A549 (cell line): Measurements from ENCODE around the gene AP3D1. TPM values are rescaled to one million over a fixed set of nuclear protein-coding genes. Genes with fewer than 3 reads are reported as not detected.

Source experiments
- SMC3 ChIP-seq: fragments of >200 bp; sonication (Bioruptor Twin); formaldehyde crosslinking; IDR thresholded peaks from 3 replicates; pipeline ENCODE4 v1.6.1; 2018; ENCODE audit warnings: inconsistent platforms
- polyA plus RNA-seq, 4 experiments: library from polyadenylated mRNA; depleted of rRNA in 3 of 4; stranded (reverse); fragments of >200 nt; fragmentation: RNase III in 1 of 4; extraction: RNeasy Plus Mini Kit Qiagen cat#74134 plus additional on column Dnase treatment in 1 of 4; gene quantifications; 2 replicates in 3 of 4; 3 replicates in 1 of 4; pipeline ENCODE4 v1.2.3, GENCODE V29; 2011 to 2017

Gene AP3D1
- polyA plus RNA-seq, 2 of the 4 experiments (the other 2 are of a cell fraction), result 44.4 to 66.9 TPM

GRCh38 chr19:2050991-2051772, 100.2 kb downstream of the AP3D1 start, which contains the start of gene MKNK2 (continued):
- peak; percentile 26; the same call in 1 of the 3 replicates for TF ChIP-seq SMC3

Other genes with a start within 250 kb of the AP3D1 start
- 0.65 and 0.66 TPM in 2 replicates for gene ADAT3, start 246.2 kb downstream of the AP3D1 start, polyA plus RNA-seq (2011; rRNA removed)
- 4.2 to 5.6 TPM (median 5.3 TPM) in 3 replicates for gene ADAT3, start 246.2 kb downstream of the AP3D1 start, polyA plus RNA-seq (2017; fragmentation: RNase III; extraction: RNeasy Plus Mini Kit Qiagen cat#74134 plus additional on column Dnase treatment)
- gene SCAMP4, start 246.2 kb downstream of the AP3D1 start, polyA plus RNA-seq (2011; rRNA removed), result 7.6 and 11.9 TPM in 2 replicates
- gene SCAMP4, start 246.2 kb downstream of the AP3D1 start, polyA plus RNA-seq (2017; fragmentation: RNase III; extraction: RNeasy Plus Mini Kit Qiagen cat#74134 plus additional on column Dnase treatment), result 60.9 to 63.4 TPM (median 63.0 TPM) in 3 replicates
- 14.4 and 15.5 TPM in 2 replicates for gene CSNK1G2, start 210.4 kb downstream of the AP3D1 start, polyA plus RNA-seq (2011; rRNA removed)
- gene CSNK1G2, start 210.4 kb downstream of the AP3D1 start, polyA plus RNA-seq (2017; fragmentation: RNase III; extraction: RNeasy Plus Mini Kit Qiagen cat#74134 plus additional on column Dnase treatment), result 36.9 to 43.7 TPM (median 42.0 TPM) in 3 replicates
- gene BTBD2, start 135.9 kb downstream of the AP3D1 start, polyA plus RNA-seq (2011; rRNA removed), result 16.3 and 19.0 TPM in 2 replicates
- gene BTBD2, start 135.9 kb downstream of the AP3D1 start, polyA plus RNA-seq (2017; fragmentation: RNase III; extraction: RNeasy Plus Mini Kit Qiagen cat#74134 plus additional on column Dnase treatment), result 26.7 to 32.7 TPM (median 29.6 TPM) in 3 replicates
- gene MKNK2, start 100.3 kb downstream of the AP3D1 start, polyA plus RNA-seq (2011; rRNA removed), result 56.7 and 58.4 TPM in 2 replicates
- gene MKNK2, start 100.3 kb downstream of the AP3D1 start, polyA plus RNA-seq (2017; fragmentation: RNase III; extraction: RNeasy Plus Mini Kit Qiagen cat#74134 plus additional on column Dnase treatment), result 38.8 to 55.4 TPM (median 48.3 TPM) in 3 replicates
- gene MOB3A, start 55.2 kb downstream of the AP3D1 start, polyA plus RNA-seq (2011; rRNA removed), result 10.9 and 12.9 TPM in 2 replicates
- gene MOB3A, start 55.2 kb downstream of the AP3D1 start, polyA plus RNA-seq (2017; fragmentation: RNase III; extraction: RNeasy Plus Mini Kit Qiagen cat#74134 plus additional on column Dnase treatment), result 8.4 to 9.1 TPM (median 8.7 TPM) in 3 replicates
- gene IZUMO4, start 54.7 kb downstream of the AP3D1 start, polyA plus RNA-seq (2011; rRNA removed), result 0.36 and 0.70 TPM in 2 replicates
- 1.0 to 1.8 TPM (median 1.0 TPM) in 3 replicates for gene IZUMO4, start 54.7 kb downstream of the AP3D1 start, polyA plus RNA-seq (2017; fragmentation: RNase III; extraction: RNeasy Plus Mini Kit Qiagen cat#74134 plus additional on column Dnase treatment)
- 2.7 and 5.0 TPM in 2 replicates for gene DOT1L, start 12.4 kb upstream of the AP3D1 start, polyA plus RNA-seq (2011; rRNA removed)
- 8.3 to 10.2 TPM (median 10.1 TPM) in 3 replicates for gene DOT1L, start 12.4 kb upstream of the AP3D1 start, polyA plus RNA-seq (2017; fragmentation: RNase III; extraction: RNeasy Plus Mini Kit Qiagen cat#74134 plus additional on column Dnase treatment)
- gene PLEKHJ1, start 84.8 kb upstream of the AP3D1 start, polyA plus RNA-seq (2011; rRNA removed), result 18.3 and 19.9 TPM in 2 replicates
- 32.2 to 34.8 TPM (median 33.9 TPM) in 3 replicates for gene PLEKHJ1, start 84.8 kb upstream of the AP3D1 start, polyA plus RNA-seq (2017; fragmentation: RNase III; extraction: RNeasy Plus Mini Kit Qiagen cat#74134 plus additional on column Dnase treatment)
- 11.9 and 13.5 TPM in 2 replicates for gene SF3A2, start 85.3 kb upstream of the AP3D1 start, polyA plus RNA-seq (2011; rRNA removed)
- gene SF3A2, start 85.3 kb upstream of the AP3D1 start, polyA plus RNA-seq (2017; fragmentation: RNase III; extraction: RNeasy Plus Mini Kit Qiagen cat#74134 plus additional on column Dnase treatment), result 62.7 to 73.4 TPM (median 68.2 TPM) in 3 replicates
- gene AMH, start 97.8 kb upstream of the AP3D1 start, polyA plus RNA-seq (2011; rRNA removed), result 2.8 and 3.0 TPM in 2 replicates
- 12.0 to 13.2 TPM (median 12.7 TPM) in 3 replicates for gene AMH, start 97.8 kb upstream of the AP3D1 start, polyA plus RNA-seq (2017; fragmentation: RNase III; extraction: RNeasy Plus Mini Kit Qiagen cat#74134 plus additional on column Dnase treatment)
- gene JSRP1, start 104.9 kb upstream of the AP3D1 start, polyA plus RNA-seq (2011; rRNA removed), result not detected in 2 replicates
- gene JSRP1, start 104.9 kb upstream of the AP3D1 start, polyA plus RNA-seq (2017; fragmentation: RNase III; extraction: RNeasy Plus Mini Kit Qiagen cat#74134 plus additional on column Dnase treatment), result 0.16 to 0.41 TPM (median 0.32 TPM) in 3 replicates
- not detected in 2 replicates for gene PEAK3, start 130.6 kb upstream of the AP3D1 start, polyA plus RNA-seq (2011; rRNA removed)
- not detected in 3 replicates for gene PEAK3, start 130.6 kb upstream of the AP3D1 start, polyA plus RNA-seq (2017; fragmentation: RNase III; extraction: RNeasy Plus Mini Kit Qiagen cat#74134 plus additional on column Dnase treatment)
- gene LINGO3, start 156.6 kb upstream of the AP3D1 start, polyA plus RNA-seq (2011; rRNA removed), result not detected in 2 replicates
- not detected in 3 replicates for gene LINGO3, start 156.6 kb upstream of the AP3D1 start, polyA plus RNA-seq (2017; fragmentation: RNase III; extraction: RNeasy Plus Mini Kit Qiagen cat#74134 plus additional on column Dnase treatment)
- 112 and 140 TPM in 2 replicates for gene LSM7, start 177.0 kb upstream of the AP3D1 start, polyA plus RNA-seq (2011; rRNA removed)
- gene LSM7, start 177.0 kb upstream of the AP3D1 start, polyA plus RNA-seq (2017; fragmentation: RNase III; extraction: RNeasy Plus Mini Kit Qiagen cat#74134 plus additional on column Dnase treatment), result 139 to 170 TPM (median 144 TPM) in 3 replicates
- gene SPPL2B, start 177.1 kb upstream of the AP3D1 start, polyA plus RNA-seq (2011; rRNA removed), result 11.3 and 11.4 TPM in 2 replicates
- gene SPPL2B, start 177.1 kb upstream of the AP3D1 start, polyA plus RNA-seq (2017; fragmentation: RNase III; extraction: RNeasy Plus Mini Kit Qiagen cat#74134 plus additional on column Dnase treatment), result 28.6 to 36.8 TPM (median 36.5 TPM) in 3 replicates
- 0.01 TPM in 1 of 2 replicates, not detected in the other for gene TMPRSS9, start 208.7 kb upstream of the AP3D1 start, polyA plus RNA-seq (2011; rRNA removed)
- gene TMPRSS9, start 208.7 kb upstream of the AP3D1 start, polyA plus RNA-seq (2017; fragmentation: RNase III; extraction: RNeasy Plus Mini Kit Qiagen cat#74134 plus additional on column Dnase treatment), result 0.04 TPM in 1 of 3 replicates, not detected in the others